ENCODE data around the gene RBM47.

RBM47 gene

GRCh38 chr4:40378619-40379018 is 251.0 kb downstream of the RBM47 start:
- FAIRE-seq, result no peak
- DNase-seq (ENCODE audit: low spot score), result no peak

- no peak for FAIRE-seq
- no peak for DNase-seq (ENCODE audit: low spot score)
Measured at GRCh38 chr4:40377512-40378365, 251.9 kb downstream of the RBM47 start.

DNA sequence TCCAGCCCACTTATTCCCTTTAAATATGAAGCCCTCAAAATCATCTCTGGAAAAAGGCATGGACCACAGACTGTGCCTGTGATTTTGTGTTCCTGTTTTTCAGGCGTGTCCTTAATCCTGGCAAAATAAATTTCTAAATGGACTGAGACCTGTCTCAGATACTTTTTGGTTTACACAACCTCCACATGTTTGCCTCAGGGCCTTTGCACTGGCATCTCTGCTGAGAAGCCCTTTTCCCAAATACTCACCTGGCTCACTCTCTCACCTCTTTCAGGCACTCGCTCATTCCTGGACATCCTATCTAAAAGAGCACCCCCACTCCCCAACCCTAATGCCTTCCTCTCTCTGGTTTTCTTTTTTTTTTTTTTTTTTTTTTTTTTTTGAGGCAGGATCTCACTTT is 254.0 kb downstream of the RBM47 start:
- no peak for FAIRE-seq

DNA sequence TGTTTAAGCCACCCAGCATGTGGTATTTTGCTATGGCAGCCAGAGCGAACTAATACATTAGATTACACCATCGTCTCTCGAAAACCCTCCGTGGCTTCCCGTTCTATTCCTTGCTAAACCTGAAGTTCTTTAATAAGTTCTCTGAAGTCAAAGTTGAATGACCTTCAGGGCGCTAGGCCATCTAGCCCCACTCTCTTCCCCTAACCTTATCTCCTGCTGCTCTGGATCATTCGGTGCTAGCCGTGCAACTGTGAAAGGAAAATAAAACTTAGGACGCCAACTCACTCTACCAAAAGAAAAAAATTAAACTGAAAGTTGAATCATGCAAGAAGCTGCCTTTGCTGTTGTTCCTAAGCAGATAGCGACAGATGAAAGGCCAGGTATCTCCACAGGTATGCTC is 254.6 kb downstream of the RBM47 start:
- no peak for DNase-seq (ENCODE audit: low spot score)
- no peak for FAIRE-seq

More for the DNA sequence above, 254.0 kb downstream of the RBM47 start:
- no peak for DNase-seq (ENCODE audit: low spot score)

DNA sequence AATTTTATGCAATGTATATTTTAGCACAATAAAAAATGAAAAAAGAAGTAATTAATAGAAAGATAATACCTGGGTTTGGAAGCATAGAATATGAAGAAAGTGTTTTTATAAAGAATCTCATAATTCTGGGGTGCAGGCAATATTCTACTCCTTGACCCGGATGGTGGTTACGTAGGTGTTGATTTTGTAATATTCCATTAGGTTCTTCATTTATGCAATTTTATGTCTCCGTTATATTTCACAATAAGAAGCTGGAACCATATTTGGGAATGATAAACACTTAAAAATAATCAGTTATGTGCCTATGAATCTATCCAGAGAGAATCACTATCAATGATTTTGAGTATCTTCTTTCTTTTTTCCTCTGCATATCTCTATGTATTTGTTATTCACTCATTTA is 256.0 kb downstream of the RBM47 start:
- FAIRE-seq (no peak), DNase-seq (ENCODE audit: low spot score) (no peak)
